Fibroblast of skin of back (primary cell): ENCODE measurements around the gene RPL7L1.

Source experiments
- DNase-seq: peaks from one replicate; pipeline ENCODE4 v3.0.0-alpha.2; 2013

The RPL7L1 gene

DNA sequence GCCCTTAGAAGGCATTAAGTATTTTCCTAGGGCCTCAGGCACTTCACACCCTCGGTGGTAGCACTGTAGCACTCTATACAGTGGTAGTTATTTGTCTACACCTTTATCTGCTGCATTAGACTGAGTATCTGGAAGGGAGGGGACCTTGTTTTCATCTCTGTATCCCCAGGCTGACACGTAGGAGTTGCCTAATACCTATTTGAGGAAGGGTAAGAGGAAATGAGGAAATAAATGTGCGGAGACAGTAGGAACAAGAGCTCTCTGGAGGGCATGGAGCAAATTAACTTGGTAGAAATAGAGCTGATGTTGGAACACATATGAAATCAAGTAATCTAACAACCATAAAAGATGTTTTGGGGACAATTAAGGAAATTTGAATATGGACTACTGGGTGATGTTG lies 53.8 kb downstream of the RPL7L1 start:
- no peak for DNase-seq

DNA sequence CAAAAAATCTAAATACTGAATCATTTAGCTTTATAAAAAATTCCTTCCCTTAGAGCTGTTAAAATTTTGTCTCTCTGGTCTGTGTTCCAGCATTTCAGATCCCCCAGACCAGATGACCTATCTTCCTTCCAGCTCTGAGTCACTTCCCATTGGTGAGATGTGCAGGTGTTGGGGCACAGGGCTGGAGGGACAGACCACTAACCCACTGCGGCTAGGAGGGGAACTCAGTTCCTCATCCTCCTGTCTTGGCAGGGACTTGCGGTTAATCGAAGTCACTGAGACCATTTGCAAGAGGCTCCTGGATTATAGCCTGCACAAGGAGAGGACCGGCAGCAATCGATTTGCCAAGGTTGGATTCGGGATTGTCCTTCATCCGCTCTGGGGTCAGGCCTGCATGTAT lies 55.9 kb downstream of the RPL7L1 start:
- no peak for DNase-seq

- DNase-seq: no peak
Measured at GRCh38 chr6:42936398-42936797, 57.0 kb downstream of the RPL7L1 start.

- DNase-seq: no peak
Measured at GRCh38 chr6:42937548-42938427, 58.4 kb downstream of the RPL7L1 start.

DNA sequence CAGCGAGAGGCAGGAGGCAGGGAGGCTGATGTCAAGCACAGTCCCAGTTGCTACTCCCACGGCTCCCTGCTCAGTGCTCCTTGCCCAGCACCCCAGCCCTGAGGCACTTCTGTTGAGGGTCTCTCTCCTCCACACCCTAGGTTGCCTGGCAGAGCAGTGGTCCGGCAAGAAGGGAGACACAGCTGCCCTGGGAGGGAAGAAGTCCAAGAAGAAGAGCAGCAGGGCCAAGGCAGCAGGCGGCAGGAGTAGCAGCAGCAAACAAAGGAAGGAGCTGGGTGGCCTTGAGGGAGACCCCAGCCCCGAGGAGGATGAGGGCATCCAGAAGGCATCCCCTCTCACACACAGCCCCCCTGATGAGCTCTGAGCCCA lies 59.0 kb downstream of the RPL7L1 start:
- DNase-seq: no peak

- DNase-seq: no peak
Measured at GRCh38 chr6:42938987-42939809, 59.8 kb downstream of the RPL7L1 start.
